HEK293 (cell line): Measurements from ENCODE around the gene UNG.

ENCODE experiments used
- CTCF ChIA-PET: fragments of 350-600 bp; formaldehyde crosslinking; extraction: SDS; loops from one replicate; lab custom pipeline; 2021; ENCODE audit warnings: antibody characterized with exemption; lab: Yijun Ruan, JAX
- POLR2A ChIA-PET: fragments of 300-600 bp; formaldehyde crosslinking; extraction: SDS; loops from one replicate; lab custom pipeline; 2020; ENCODE audit warnings: antibody characterized with exemption, inconsistent platforms; lab: Yijun Ruan, JAX
- H3K27ac ChIP-seq: fragments of 200-500 bp; sonication (Bioruptor generic); 2 replicates; pipeline ENCODE4 v1.5.1; 2014; ENCODE audit warnings: low read depth, low read length, control low read depth, inconsistent platforms; ENCODE audit errors: extremely low read depth
- H3K36me3 ChIP-seq, 2 experiments: fragments of 200-500 bp in 1 of 2; sonication (Bioruptor generic) in 1 of 2; 1 replicate in 1 of 2; 2 replicates in 1 of 2; pipeline ENCODE4 v1.5.1; 2014 to 2017; ENCODE audit warnings: inconsistent platforms in 2 of 2, low read length in 2 of 2; ENCODE audit not compliant: control insufficient read depth in 2 of 2, insufficient read depth in 1 of 2
- H3K4me1 ChIP-seq: fragments of 200-500 bp; sonication (Bioruptor generic); 2 replicates; pipeline ENCODE4 v1.5.1; 2014; ENCODE audit warnings: mild to moderate bottlenecking, low read length, inconsistent platforms; ENCODE audit not compliant: control insufficient read depth, insufficient read depth
- H3K4me3 ChIP-seq: 2 replicates; pipeline ENCODE4 v1.5.1; 2011; ENCODE audit warnings: low read depth, mild to moderate bottlenecking, control low read depth, low read length, moderate library complexity
- H3K9me3 ChIP-seq: fragments of 200-500 bp; sonication (Bioruptor generic); 2 replicates; pipeline ENCODE4 v1.5.1; 2014; ENCODE audit warnings: low read depth, low read length, inconsistent platforms; ENCODE audit not compliant: control insufficient read depth, insufficient read depth
- GLIS1 ChIP-seq: fragments of 450-650 bp; formaldehyde crosslinking; IDR thresholded peaks from 2 replicates; pipeline ENCODE4 v1.5.1; 2016; ENCODE audit warnings: missing biosample characterization, missing genetic modification characterization
- MYNN ChIP-seq: fragments of 450-650 bp; formaldehyde crosslinking; IDR thresholded peaks from 2 replicates; pipeline ENCODE4 v1.5.1; 2016; ENCODE audit warnings: missing biosample characterization, missing genetic modification characterization, borderline replicate concordance
- PATZ1 ChIP-seq: fragments of 450-650 bp; formaldehyde crosslinking; IDR thresholded peaks from 2 replicates; pipeline ENCODE4 v1.5.1; 2016; ENCODE audit warnings: missing biosample characterization, missing genetic modification characterization
- SCRT2 ChIP-seq: fragments of 450-650 bp; formaldehyde crosslinking; IDR thresholded peaks from 2 replicates; pipeline ENCODE4 v1.5.1; 2016; ENCODE audit warnings: missing biosample characterization, missing genetic modification characterization
- SP7 ChIP-seq: fragments of 450-650 bp; formaldehyde crosslinking; IDR thresholded peaks from 2 replicates; pipeline ENCODE4 v1.5.1; 2016; ENCODE audit warnings: missing biosample characterization, missing genetic modification characterization
- ZBTB48 ChIP-seq: fragments of 450-650 bp; formaldehyde crosslinking; IDR thresholded peaks from 2 replicates; pipeline ENCODE4 v1.5.1; 2016; ENCODE audit warnings: missing biosample characterization, missing genetic modification characterization
- ZBTB6 ChIP-seq: fragments of 450-650 bp; formaldehyde crosslinking; IDR thresholded peaks from 2 replicates; pipeline ENCODE4 v1.5.1; 2017; ENCODE audit warnings: missing biosample characterization, missing genetic modification characterization
- ZNF175 ChIP-seq: fragments of 450-650 bp; formaldehyde crosslinking; IDR thresholded peaks from 2 replicates; pipeline ENCODE4 v1.5.1; 2016; ENCODE audit warnings: missing biosample characterization, missing genetic modification characterization
- ZNF19 ChIP-seq: fragments of 450-650 bp; formaldehyde crosslinking; IDR thresholded peaks from 2 replicates; pipeline ENCODE4; 2016; ENCODE audit warnings: missing biosample characterization, missing genetic modification characterization, low read depth
- ZNF274 ChIP-seq, 2 experiments: fragments of 200-500 bp in 1 of 2; fragments of 450-650 bp in 1 of 2; sonication (Bioruptor generic) in 1 of 2; formaldehyde crosslinking in 1 of 2; IDR thresholded peaks; 2 replicates each; pipeline versions ENCODE4 v1.5.1 to v1.6.1; 2014 to 2016; ENCODE audit warnings: borderline replicate concordance in 1 of 2, inconsistent platforms in 1 of 2, low read length in 1 of 2, missing biosample characterization in 1 of 2, missing genetic modification characterization in 1 of 2
- ZNF341 ChIP-seq: fragments of 450-650 bp; formaldehyde crosslinking; IDR thresholded peaks from 2 replicates; pipeline ENCODE4; 2016; ENCODE audit warnings: low read depth, missing biosample characterization, missing genetic modification characterization
- ZNF48 ChIP-seq: fragments of 450-650 bp; formaldehyde crosslinking; IDR thresholded peaks from 2 replicates; pipeline ENCODE4 v1.5.1; 2016; ENCODE audit warnings: missing biosample characterization, missing genetic modification characterization
- ZNF513 ChIP-seq: fragments of 450-650 bp; IDR thresholded peaks from 2 replicates; pipeline ENCODE4 v1.5.1; 2018; ENCODE audit warnings: missing biosample characterization, missing genetic modification characterization
- ZNF600 ChIP-seq: fragments of 450-650 bp; formaldehyde crosslinking; IDR thresholded peaks from 2 replicates; pipeline ENCODE4 v1.5.1; 2016; ENCODE audit warnings: missing biosample characterization, missing genetic modification characterization
- ZNF626 ChIP-seq: fragments of 450-650 bp; sonication (Bioruptor Pico); formaldehyde crosslinking; IDR thresholded peaks from 2 replicates; pipeline ENCODE4 v1.5.1; 2018; ENCODE audit warnings: missing biosample characterization, missing genetic modification characterization, inconsistent platforms
- ZSCAN30 ChIP-seq: fragments of 450-650 bp; IDR thresholded peaks from 2 replicates; pipeline ENCODE4 v1.5.1; 2018; ENCODE audit warnings: missing biosample characterization, mild to moderate bottlenecking, missing genetic modification characterization, moderate library complexity
- ZSCAN5A ChIP-seq: fragments of 450-650 bp; formaldehyde crosslinking; IDR thresholded peaks from 2 replicates; pipeline ENCODE4 v1.5.1; 2016; ENCODE audit warnings: missing biosample characterization, missing genetic modification characterization

The UNG gene

GRCh38 chr12:109088818-109089217, 8.6 kb upstream of the UNG start:
- no peak overlapping the region for H3K27ac ChIP-seq
- no peak for TF ChIP-seq ZNF19 (tag by site-specific recombination)
- peak; percentile 69 for TF ChIP-seq GLIS1 (tag by site-specific recombination)
- no peaks in the 10 kb centered on the region for H3K9me3 ChIP-seq
- H3K36me3 ChIP-seq: peaks cover 23 to 72% of the 10 kb centered on the region in 2 experiments
- ChIA-PET CTCF (interaction anchor here (0.7 kb wide), 1 partner anchor 947 kb away, joined by 3 read pairs; no protein-coding TSS in a partner anchor), POLR2A (interaction anchor here (1.6 kb wide), 1 partner anchor 9 kb away, joined by 5 read pairs; the partner anchor contains the start of gene UNG)
- no peak overlapping the region for H3K4me3 ChIP-seq
- no peaks in the 10 kb centered on the region for H3K4me1 ChIP-seq

- Histone ChIP-seq H3K36me3 (peaks cover 23 to 63% of the 10 kb centered on the region in 2 experiments), H3K4me1 (no peaks in the 10 kb centered on the region), H3K4me3 (no peak overlapping the region), H3K9me3 (no peaks in the 10 kb centered on the region), H3K27ac (no peak overlapping the region)
- TF ChIP-seq SCRT2 (tag by site-specific recombination) (peak; percentile 84), ZBTB6 (tag by site-specific recombination) (peak; percentile 52), ZNF274 (IDR thresholded peaks at IDR 0.05; ENCODE audit: low read length) (no peak), ZNF274 (tag by site-specific recombination; IDR thresholded peaks at IDR 0.05; ENCODE audit: borderline replicate concordance) (no peak)
- ChIA-PET CTCF (interaction anchor here (0.7 kb wide), 1 partner anchor 948 kb away, joined by 3 read pairs; no protein-coding TSS in a partner anchor), POLR2A (no interaction called here)
Observed at GRCh38 chr12:109089683-109090082, 7.7 kb upstream of the UNG start.

GRCh38 chr12:109092497-109093021, 4.8 kb upstream of the UNG start:
- ChIA-PET POLR2A (no interaction called here), CTCF (interaction anchor here (0.5 to 2.4 kb wide), 12 partner anchors 8 to 576 kb away, joined by 3 to 13 read pairs (median 4); no protein-coding TSS in a partner anchor)
- no peak overlapping the region; the same call in 1 of the 2 replicates for H3K27ac ChIP-seq
- TF ChIP-seq ZNF19 (tag by site-specific recombination) (no peak), MYNN (no peak), ZNF48 (tag by site-specific recombination) (no peak), SP7 (tag by site-specific recombination) (no peak), ZBTB48 (tag by site-specific recombination) (no peak), ZSCAN30 (tag by site-specific recombination) (no peak)
- no peaks in the 10 kb centered on the region for H3K4me1 ChIP-seq
- no peaks in the 10 kb centered on the region for H3K9me3 ChIP-seq
- peaks cover 20 to 36% of the 10 kb centered on the region in 2 experiments for H3K36me3 ChIP-seq
- peak overlapping the region; percentile 32; the same call in 1 of the 2 replicates for H3K4me3 ChIP-seq

- H3K36me3 ChIP-seq: peaks cover 16 to 29% of the 10 kb centered on the region in 2 experiments; a peak in 2 of 3 replicates
- H3K27ac ChIP-seq: no peak within 1 kb of the TSS; the same call in 1 of the 2 replicates
- peak within 1 kb of the TSS; percentile 32 for H3K4me3 ChIP-seq
- no peaks in the 10 kb centered on the region for H3K9me3 ChIP-seq
- H3K4me1 ChIP-seq: no peaks in the 10 kb centered on the region
- POLR2A ChIA-PET: no interaction called here
- CTCF ChIA-PET: interaction anchor here (0.5 to 2.6 kb wide), 17 partner anchors 9 to 577 kb away, joined by 3 to 13 read pairs (median 4); no protein-coding TSS in a partner anchor
- TF ChIP-seq ZSCAN5A (tag by site-specific recombination) (no peak), ZNF513 (tag by site-specific recombination) (no peak), PATZ1 (peak; percentile 60; the same call in 1 of the 2 replicates), ZNF600 (tag by site-specific recombination) (peak; percentile 63; the same call in 1 of the 2 replicates), ZNF175 (no peak), ZNF341 (tag by site-specific recombination) (no peak), ZNF626 (tag by site-specific recombination) (no peak)
Observed at GRCh38 chr12:109093022-109093918, 4.1 kb upstream of the UNG start, which contains the start of gene ALKBH2. TSS of gene ALKBH2 (minus strand) at chr12:109093472. CDS start at chr12:109092786, 686 bp downstream.
